GM19193 (cell line): ENCODE measurements around the gene SET.

Source experiments
- POLR2A ChIP-seq: IDR thresholded peaks from 4 replicates; pipeline ENCODE4 v1.6.1; 2011; ENCODE audit not compliant: insufficient read depth, insufficient read length; ENCODE audit errors: extremely low read depth

The SET gene

DNA sequence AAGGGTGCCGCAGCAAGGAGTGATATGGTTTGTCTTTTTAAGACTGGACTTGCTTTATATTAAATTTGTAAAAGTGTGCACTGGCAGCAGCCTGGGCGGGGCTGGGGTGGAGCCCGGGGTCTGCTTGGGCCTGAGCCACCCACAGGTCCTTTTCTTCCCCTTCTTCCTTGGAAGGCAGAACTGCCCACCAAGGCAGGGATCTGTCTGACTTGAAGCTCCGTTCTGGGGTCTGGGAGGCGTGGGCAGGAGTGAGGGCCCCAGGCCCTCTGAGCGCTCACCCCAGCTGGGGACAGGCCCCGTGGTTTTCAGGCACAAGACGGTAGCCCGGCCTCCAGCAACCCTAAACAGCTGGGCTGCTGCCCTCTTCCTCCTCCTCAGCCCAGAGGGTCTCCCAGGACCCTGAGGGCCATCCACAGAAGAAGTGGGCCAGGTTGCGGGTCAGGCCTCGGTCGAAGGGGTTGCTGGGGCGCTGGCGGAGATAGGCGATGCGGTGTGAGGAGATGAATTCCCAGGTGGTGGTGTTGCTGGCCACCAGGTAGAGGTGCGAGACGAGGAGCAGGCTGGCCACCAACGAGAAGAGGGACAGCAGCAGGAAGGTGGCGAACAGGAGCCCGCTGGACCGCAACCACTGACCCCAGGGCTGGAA lies 31.9 kb downstream of the SET start:
- no peak for TF ChIP-seq POLR2A

DNA sequence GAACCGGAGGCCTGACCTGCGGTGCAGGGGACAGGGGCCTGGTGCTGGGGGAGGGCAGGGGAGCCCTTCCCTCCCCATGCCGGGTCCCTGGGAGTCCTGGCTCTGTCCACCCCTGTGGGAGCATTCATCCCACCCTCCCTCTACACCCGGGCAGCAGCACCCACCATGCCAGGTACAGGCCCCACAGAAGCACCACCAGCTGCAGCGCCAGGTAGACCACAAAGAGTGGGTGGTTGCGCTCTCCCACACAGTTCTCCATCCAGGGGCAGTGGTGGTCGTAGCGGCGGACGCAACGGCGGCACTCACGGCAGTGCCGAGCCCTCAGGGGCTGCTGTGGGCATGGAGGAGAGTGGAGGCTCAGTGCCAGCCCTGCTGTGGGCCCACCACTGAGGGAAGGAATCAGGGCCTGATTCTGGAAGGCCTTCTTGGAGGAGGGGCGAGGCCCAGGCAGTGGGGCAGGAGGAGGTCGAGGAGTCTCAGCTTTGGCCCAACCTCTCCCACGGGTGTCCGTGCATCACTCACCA lies 32.5 kb downstream of the SET start:
- TF ChIP-seq POLR2A, result no peak

DNA sequence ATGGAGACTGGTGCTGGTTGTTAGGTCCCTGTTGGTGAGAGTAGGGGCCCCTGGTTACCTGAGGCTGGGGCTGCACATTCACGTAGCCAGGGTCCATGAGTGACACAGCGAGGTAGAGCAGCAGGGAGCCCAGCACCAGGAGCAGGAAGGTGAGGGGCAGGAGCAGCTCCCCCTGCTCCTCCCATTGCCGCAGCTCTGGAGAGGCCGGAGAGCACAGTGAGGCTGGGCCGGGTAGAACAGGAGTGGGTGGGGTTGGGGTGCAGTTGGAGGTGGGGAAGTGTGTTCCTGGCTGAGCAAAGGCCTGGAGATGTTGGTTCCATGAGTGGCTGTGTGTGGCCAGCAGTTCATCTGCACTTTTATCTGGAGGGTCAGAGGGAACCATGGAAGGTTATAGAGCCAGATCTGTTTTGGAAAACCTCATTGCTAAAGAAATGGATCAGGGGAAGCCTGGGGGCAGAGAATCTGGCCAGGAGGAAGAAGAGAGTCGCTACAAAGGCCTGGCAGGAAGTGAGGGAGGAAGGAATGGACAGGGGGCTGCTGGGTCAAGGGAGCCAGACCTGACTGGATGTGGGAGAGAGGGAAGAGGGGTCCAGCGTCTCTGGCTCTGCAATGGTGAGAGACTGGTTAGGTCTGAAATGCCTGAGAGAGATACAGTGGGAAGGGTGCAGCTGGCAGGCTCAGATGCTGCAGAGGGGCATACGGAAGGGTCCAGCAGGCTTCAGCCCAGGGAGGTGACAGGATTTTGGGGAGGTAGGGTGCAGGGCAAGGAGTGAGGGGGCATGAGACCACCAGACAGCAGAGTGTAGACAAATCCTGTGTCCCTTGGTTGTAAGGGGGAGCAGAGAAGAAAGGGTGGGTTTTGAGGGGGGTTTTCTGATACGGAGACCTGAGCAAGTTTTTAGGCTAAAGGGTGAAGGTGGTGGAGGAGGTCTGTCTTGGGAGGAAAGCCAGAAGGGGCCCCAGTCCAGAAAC lies 33.6 kb downstream of the SET start:
- no peak for TF ChIP-seq POLR2A

DNA sequence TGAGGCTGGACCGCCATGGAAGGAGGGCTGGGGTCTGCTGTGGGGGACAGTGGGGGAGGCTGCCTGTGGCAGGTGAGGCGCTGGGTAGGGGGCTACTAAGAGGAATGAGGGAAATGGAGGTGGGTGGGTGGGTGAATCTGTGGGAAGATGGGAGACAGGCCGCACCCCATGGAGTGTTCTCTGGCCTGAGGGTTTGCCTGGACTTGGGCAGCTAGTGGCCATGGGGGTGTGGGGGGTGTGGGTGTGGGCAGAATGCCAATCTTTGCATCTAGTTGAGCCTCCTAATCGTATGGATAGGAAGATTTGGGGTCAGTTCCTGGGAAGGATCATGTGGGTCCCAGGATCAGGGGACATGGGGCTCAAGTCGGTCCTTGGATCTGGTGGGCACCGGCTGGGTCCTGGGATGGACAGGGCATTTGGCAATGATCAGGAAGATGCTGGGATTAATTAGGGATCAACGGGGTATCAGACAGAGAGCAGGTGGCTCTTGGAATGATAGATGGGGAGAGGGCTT lies 34.4 kb downstream of the SET start:
- TF ChIP-seq POLR2A, result no peak

DNA sequence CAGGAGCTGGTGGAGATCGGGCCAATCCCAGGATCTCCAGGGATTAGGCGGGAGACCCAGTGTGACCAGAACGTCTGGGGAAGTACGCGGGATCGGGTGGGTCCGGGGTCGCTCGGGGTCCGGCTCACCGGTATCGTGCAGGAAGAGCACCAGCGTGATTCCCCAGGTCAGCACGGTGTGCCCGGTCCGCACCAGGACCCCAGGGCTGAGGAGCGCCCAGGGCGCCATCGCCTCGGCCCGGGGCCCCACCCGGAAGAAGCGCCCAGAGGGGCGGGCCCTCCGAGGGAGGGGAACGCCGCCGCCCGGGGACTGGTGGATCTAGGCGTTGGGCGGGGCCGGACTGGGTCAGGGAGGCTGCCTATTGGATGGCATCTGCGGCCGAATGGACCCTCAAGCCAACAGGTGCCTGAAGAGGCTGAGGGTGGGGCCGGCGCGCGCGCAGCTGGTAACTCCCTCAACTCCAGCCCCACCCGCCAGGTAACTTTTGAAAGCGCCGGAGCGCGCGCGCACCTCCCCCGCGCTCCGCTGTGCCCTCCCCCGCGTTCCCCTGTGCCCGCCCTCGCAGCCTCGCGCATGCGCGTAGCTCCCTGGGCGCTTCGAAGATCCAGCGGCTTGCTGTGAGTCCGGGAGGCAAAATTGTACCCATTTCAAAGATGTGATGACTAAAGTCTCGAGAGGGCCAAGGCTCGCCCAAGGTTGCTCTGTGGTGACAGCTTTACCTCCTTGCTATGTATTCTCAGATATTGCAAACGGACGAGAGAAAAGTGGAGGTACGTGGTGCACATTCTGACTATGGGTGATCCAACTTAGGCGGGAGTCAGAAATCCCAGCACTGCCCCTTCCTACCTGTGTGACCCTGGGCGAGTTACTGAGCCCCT lies 35.1 kb downstream of the SET start, which contains the start of gene ZDHHC12:
Gene ZDHHC12 (minus strand): TSS at position 262 of the 878 bp plus-strand sequence. CDS start 34 bp downstream, at position 228.
- TF ChIP-seq POLR2A, result peak; percentile 99

DNA sequence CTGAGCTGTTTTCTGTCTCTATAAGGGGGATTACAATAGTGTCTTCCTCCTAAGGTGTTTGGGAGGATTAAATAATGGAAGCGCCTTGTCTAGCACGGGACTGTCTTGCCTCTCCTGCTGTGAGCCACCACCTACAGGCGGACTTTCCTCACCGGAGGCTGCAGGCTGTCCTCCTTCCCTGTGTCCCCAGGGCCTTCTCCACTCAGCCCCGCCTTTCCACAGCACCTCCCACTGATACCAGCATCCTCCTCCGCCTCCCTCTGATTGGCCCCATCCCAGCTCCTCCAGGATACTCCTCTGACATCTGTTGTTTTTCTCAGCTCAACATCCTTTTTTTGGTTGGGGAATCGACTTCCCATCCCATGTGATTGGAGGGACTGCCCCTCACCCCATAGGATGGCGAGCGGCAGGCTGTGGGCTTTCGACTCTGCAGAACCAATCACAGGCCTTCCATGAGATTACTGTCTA lies 35.8 kb downstream of the SET start:
- TF ChIP-seq POLR2A, result no peak

DNA sequence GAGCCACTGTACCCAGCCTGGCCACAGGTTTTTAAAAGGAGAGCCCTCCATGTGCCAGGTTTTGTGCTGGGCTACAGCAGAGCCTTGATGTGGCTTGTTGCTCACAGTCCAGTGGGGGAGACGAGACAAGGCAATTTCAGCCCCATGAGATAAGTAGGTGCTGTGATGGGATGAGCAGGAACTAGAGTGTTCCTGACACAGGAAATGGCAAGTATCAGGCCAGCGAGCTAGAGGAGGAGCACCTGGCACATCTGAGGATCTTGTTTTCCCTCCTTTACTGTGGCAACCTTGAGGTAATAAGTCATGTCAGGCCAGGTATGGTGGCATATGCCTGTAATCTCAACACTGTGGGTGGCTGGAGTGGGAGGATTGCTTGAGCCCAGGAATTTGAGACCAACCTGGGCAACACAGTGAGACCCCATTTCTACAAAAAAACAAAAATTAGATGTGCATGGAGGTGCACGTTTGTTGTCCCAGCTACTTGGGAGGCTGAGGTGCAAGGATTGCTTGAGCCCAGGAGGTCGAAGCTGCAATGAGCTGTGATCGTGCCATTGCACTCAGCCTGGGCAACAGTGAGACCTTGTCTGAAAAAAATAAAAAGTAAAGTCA lies 38.7 kb downstream of the SET start:
- no peak for TF ChIP-seq POLR2A

DNA sequence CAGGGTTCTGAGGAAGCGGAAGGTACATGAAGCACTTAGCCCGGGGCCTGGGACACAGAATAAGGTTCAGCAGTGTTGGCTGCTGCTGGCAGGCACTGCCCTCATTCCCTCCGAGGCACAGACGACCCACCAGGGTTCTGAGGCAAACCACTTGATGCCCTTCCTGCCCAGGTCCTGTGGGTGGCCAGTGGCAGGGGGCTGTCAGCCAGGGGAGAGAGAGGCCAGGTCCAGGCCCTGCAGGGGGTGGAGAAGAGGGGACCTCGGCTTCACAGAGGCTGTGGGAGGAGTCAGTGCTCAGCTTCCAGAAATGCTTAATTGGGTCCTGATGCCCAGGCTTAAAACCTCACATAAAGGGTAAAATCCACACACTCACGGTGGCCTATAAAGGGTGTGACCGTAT lies 39.3 kb downstream of the SET start:
- no peak for TF ChIP-seq POLR2A

DNA sequence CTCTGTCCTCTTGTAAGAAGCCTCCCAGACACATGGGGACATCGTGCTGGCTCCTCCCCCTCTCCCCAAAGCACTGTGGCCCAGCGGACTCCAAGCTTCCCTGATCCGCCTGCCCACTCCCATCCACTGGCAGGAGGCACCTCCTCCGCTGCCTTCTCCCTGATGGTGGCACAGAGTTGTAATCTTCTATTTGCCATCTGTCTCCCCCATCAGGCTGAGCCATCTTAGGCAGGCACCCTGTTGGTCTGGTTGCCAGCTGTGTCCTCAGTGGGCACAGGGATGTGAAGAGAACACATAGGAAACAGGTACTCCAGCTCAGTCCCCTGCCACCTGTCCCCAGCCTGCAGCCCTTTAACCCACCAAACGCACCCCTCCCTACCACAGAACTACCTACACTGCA lies 40.3 kb downstream of the SET start:
- no peak for TF ChIP-seq POLR2A

DNA sequence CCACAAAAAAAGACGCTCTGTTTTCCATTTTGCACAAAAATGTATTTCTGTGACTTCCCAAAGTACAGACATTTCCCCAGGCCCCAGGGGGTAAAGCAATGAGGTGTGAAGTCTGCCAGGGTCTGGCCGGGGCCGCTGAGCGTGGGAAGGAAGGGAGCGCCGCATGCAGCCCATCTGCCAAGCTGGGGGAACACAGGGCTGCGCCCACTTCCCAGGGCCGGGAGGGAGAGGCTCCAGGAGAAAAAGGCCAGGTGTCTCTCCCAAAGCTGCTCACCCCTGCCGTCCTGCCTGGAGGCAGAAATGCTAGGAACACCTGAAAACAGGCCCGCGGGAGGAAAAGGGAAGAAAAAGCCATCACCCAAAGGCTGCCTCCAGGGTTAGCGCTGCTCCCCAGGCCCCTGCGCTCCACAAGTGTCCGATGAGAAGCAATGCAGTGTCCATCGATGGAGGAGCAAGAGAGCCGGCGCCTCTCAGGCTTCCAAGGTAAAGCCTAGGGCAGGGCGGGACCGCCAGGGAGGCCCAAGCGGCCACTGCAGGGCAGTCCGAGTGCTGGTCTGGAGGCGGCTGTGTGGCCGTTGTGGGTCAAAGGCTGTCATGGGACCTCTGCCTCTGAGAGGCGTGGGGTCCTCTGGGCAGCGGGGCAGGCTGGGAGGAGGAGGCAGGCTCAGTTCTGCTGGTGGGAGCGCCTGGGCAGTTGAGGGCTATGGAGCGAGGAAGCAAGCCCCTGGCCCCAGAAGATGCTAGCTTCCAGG lies 40.9 kb downstream of the SET start:
- no peak for TF ChIP-seq POLR2A

DNA sequence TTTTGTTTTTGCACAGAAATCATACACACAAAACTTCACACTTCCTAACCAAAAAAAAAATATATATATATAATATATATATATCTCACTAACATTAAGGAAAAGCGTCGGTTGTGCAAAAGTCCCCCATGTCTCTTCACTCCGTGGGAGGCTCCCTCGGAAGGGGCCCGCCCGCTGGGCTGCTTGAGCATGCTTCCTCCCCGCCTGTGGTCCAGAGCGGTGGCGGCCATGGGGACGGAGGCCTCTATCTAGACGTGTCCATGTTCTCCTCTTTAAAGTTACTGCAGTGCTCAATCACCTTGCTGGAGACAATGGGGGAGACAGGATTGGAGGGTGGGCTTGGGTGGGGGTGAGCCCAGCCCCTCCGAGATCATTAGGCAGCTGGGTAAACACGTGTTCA lies 42.1 kb downstream of the SET start:
- TF ChIP-seq POLR2A, result no peak

DNA sequence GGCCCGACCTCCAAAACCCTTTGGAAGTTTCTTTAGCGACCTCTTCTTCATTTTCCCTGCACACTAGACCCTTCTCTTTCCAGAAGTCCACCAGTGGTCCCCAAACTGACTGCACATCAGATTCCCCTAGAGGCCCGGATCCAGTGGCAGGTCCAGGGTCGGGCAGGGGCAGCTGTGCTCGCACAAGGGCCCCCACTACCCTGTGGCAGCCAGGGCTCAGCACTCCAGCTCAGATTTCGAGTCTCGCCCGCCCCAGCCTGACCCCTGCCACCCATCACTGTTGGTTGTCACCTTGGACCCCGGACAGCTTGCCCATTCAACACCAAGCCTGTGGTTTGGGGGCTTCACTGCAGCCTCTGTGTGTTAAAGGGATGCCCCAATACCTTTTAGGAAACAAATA lies 42.7 kb downstream of the SET start:
- TF ChIP-seq POLR2A, result no peak

DNA sequence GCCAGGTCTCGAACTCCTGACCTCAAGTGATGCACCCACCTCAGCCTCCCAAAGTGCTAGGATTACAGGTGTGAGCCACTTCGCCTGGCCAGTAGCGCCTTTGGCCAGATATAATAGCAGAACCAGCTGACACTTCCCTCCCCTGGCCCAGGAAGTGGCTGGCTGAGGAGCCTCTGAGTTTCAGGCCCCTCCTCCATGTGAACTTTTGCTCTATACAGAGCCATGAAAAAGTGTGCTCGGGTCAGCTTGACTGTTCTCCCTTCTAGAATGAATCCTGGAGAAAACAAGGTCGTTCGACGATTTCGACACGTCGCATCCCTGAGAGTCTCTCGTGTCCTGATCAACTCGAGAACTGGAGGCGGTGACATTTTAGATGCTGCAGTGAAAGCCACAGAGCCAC lies 43.6 kb downstream of the SET start:
- TF ChIP-seq POLR2A, result no peak
